PFSK-1 (cell line): ENCODE data around the gene ALKBH5.

Experiments
- POLR2AphosphoS5 ChIP-seq: IDR thresholded peaks from 2 replicates; pipeline ENCODE4 v1.6.1; 2012; ENCODE audit warnings: low read depth, mild to moderate bottlenecking, control low read depth, low read length, moderate library complexity
- REST ChIP-seq, 2 experiments: IDR thresholded peaks; 2 replicates each; pipeline versions ENCODE4 v1.6.1 to v1.8.0; 2011 to 2012; ENCODE audit warnings: low read depth in 2 of 2, low read length in 2 of 2, control low read depth in 1 of 2, inconsistent platforms in 1 of 2, mild to moderate bottlenecking in 1 of 2, moderate library complexity in 1 of 2; ENCODE audit not compliant: insufficient read depth in 1 of 2
- SIN3A ChIP-seq: IDR thresholded peaks from 2 replicates; pipeline ENCODE4 v1.6.1; 2012; ENCODE audit warnings: mild to moderate bottlenecking, low read length, moderate library complexity, borderline replicate concordance; ENCODE audit not compliant: insufficient read depth

- TF ChIP-seq POLR2AphosphoS5 (no peak), SIN3A (no peak), REST (IDR thresholded peaks at IDR 0.05; ENCODE audit: insufficient read depth in 1 of 2, low read depth in 2 of 2, low read length in 2 of 2) (no peak)
Measured at GRCh38 chr17:18225121-18225641, 41.6 kb downstream of the ALKBH5 start, which contains the start of gene LLGL1.
